ENCODE data around the gene PNLIPRP2.

DNA sequence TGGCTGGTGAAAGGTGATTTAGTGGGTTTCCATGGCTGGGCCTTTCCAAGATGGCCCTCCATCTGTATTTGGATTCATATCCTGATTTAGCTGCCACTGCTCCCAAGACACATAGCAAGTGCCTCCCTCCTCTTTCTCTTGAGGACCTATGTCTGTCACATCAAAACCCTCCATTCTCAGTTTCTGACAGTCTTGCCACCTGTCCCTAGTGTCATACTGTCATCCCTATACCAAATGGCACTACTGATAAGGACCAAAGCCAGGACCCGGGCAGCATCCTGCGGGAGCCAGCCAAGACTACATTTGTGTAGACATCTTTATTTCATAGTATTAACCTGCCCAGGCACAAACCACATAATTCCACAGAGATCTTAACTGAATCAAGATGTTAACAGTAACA lies 34.8 kb downstream of the PNLIPRP2 start:
- TF ChIP-seq CTCF (IDR thresholded peaks at IDR 0.05) (no peak), POLR2A (IDR thresholded peaks at IDR 0.05) (no peak)

Measured in esophagus squamous epithelium (tissue), 4 donors.